ENCODE results near the gene DCAF5.

Gene DCAF5

GRCh38 chr14:69052181-69052601, 100.7 kb downstream of the DCAF5 start:
- H3K9ac ChIP-seq (ENCODE audit: low read length): no peak overlapping the region
- peaks cover 12% of the 10 kb centered on the region for H4K20me1 ChIP-seq (ENCODE audit: insufficient read depth, low read length)
- no peaks in the 10 kb centered on the region for H3K79me2 ChIP-seq (ENCODE audit: low read length)
- no peak overlapping the region for H2AFZ ChIP-seq (ENCODE audit: low read depth, low read length)
- no peaks in the 10 kb centered on the region for H3K9me3 ChIP-seq (ENCODE audit: insufficient read depth, low read length)
- no peak overlapping the region for H3K4me3 ChIP-seq (ENCODE audit: low read length)
- H3K4me2 ChIP-seq (ENCODE audit: low read length): no peak overlapping the region
- no peak for TF ChIP-seq EZH2phosphoT487 (IDR thresholded peaks at IDR 0.05; ENCODE audit: low read depth)
- no peak for TF ChIP-seq CTCF (IDR thresholded peaks at IDR 0.05; ENCODE audit: low read depth, low read length)
- H3K4me1 ChIP-seq (ENCODE audit: low read length): no peaks in the 10 kb centered on the region
- peaks cover 26% of the 10 kb centered on the region for H3K36me3 ChIP-seq (replicated peaks; ENCODE audit: low read depth, low read length)
- no peak overlapping the region for H3K27ac ChIP-seq (ENCODE audit: low read length)
- no peaks in the 10 kb centered on the region for H3K27me3 ChIP-seq (ENCODE audit: low read depth, low read length)

GRCh38 chr14:69050240-69051184, 102.4 kb downstream of the DCAF5 start:
- no peak overlapping the region for H3K27ac ChIP-seq (ENCODE audit: low read length)
- no peak overlapping the region for H3K4me2 ChIP-seq (ENCODE audit: low read length)
- H3K4me1 ChIP-seq (ENCODE audit: low read length): no peaks in the 10 kb centered on the region

GRCh38 chr14:69049675-69050074, 103.2 kb downstream of the DCAF5 start:
- no peak overlapping the region for H3K4me3 ChIP-seq (ENCODE audit: low read length)
- H3K4me1 ChIP-seq (ENCODE audit: low read length): no peaks in the 10 kb centered on the region
- H3K9me3 ChIP-seq (ENCODE audit: insufficient read depth, low read length): no peaks in the 10 kb centered on the region
- peaks cover 12% of the 10 kb centered on the region for H4K20me1 ChIP-seq (ENCODE audit: insufficient read depth, low read length)
- H3K27me3 ChIP-seq (ENCODE audit: low read depth, low read length): no peaks in the 10 kb centered on the region
- H3K27ac ChIP-seq (ENCODE audit: low read length): no peak overlapping the region
- H3K9ac ChIP-seq (ENCODE audit: low read length): no peak overlapping the region
- H3K4me2 ChIP-seq (ENCODE audit: low read length): no peak overlapping the region
- no peak overlapping the region for H2AFZ ChIP-seq (ENCODE audit: low read depth, low read length)
- peaks cover 14% of the 10 kb centered on the region for H3K36me3 ChIP-seq (replicated peaks; ENCODE audit: low read depth, low read length)
- no peaks in the 10 kb centered on the region for H3K79me2 ChIP-seq (ENCODE audit: low read length)
- TF ChIP-seq CTCF (IDR thresholded peaks at IDR 0.05; ENCODE audit: low read depth, low read length): no peak
- TF ChIP-seq EZH2phosphoT487 (IDR thresholded peaks at IDR 0.05; ENCODE audit: low read depth): no peak

More at GRCh38 chr14:69050240-69051184, 102.4 kb downstream of the DCAF5 start:
- H3K79me2 ChIP-seq (ENCODE audit: low read length): no peaks in the 10 kb centered on the region
- peaks cover 12% of the 10 kb centered on the region for H4K20me1 ChIP-seq (ENCODE audit: insufficient read depth, low read length)
- H3K36me3 ChIP-seq (replicated peaks; ENCODE audit: low read depth, low read length): peaks cover 22% of the 10 kb centered on the region
- no peak overlapping the region for H3K9ac ChIP-seq (ENCODE audit: low read length)
- no peaks in the 10 kb centered on the region for H3K9me3 ChIP-seq (ENCODE audit: insufficient read depth, low read length)
- H2AFZ ChIP-seq (ENCODE audit: low read depth, low read length): no peak overlapping the region
- no peak overlapping the region for H3K4me3 ChIP-seq (ENCODE audit: low read length)
- TF ChIP-seq CTCF (IDR thresholded peaks at IDR 0.05; ENCODE audit: low read depth, low read length): no peak
- no peak for TF ChIP-seq EZH2phosphoT487 (IDR thresholded peaks at IDR 0.05; ENCODE audit: low read depth)
- H3K27me3 ChIP-seq (ENCODE audit: low read depth, low read length): no peaks in the 10 kb centered on the region

GRCh38 chr14:69048456-69048855, 104.5 kb downstream of the DCAF5 start:
- Histone ChIP-seq H3K9ac (ENCODE audit: low read length) (no peak overlapping the region), H3K79me2 (ENCODE audit: low read length) (no peaks in the 10 kb centered on the region), H3K27me3 (ENCODE audit: low read depth, low read length) (0 out of 2 replicates have a peak, but pooled peaks cover under 1% of the 10 kb centered on the region), H4K20me1 (ENCODE audit: insufficient read depth, low read length) (peaks cover 12% of the 10 kb centered on the region), H3K27ac (ENCODE audit: low read length) (no peak overlapping the region), H3K4me1 (ENCODE audit: low read length) (no peaks in the 10 kb centered on the region), H3K36me3 (replicated peaks; ENCODE audit: low read depth, low read length) (peaks cover 2% of the 10 kb centered on the region), H3K4me3 (ENCODE audit: low read length) (no peak overlapping the region), H2AFZ (ENCODE audit: low read depth, low read length) (no peak overlapping the region), H3K4me2 (ENCODE audit: low read length) (no peak overlapping the region), H3K9me3 (ENCODE audit: insufficient read depth, low read length) (no peaks in the 10 kb centered on the region)
- no peak for TF ChIP-seq EZH2phosphoT487 (IDR thresholded peaks at IDR 0.05; ENCODE audit: low read depth)
- TF ChIP-seq CTCF (IDR thresholded peaks at IDR 0.05; ENCODE audit: low read depth, low read length): no peak
